Chondrocyte (in vitro differentiated cells): ENCODE data around the gene ZNF474. TPM values are rescaled to one million over a fixed set of nuclear protein-coding genes. Genes with fewer than 3 reads are reported as not detected.

Source experiments
- DNase-seq: peaks from one replicate; pipeline ENCODE4 v3.0.0; 2021; ENCODE audit warnings: mixed read lengths, low spot score
- H3K27ac Mint-ChIP-seq: one replicate; pipeline ENCODE4 v1.8.0; 2021; ENCODE audit warnings: mild to moderate bottlenecking, moderate library complexity, mixed read lengths; ENCODE audit not compliant: unreplicated experiment
- H3K27me3 Mint-ChIP-seq: 2 replicates; pipeline ENCODE4 v1.8.0; 2021; ENCODE audit warnings: low read depth, mixed read lengths
- H3K36me3 Mint-ChIP-seq: 2 replicates; pipeline ENCODE4 v1.8.0; 2021; ENCODE audit warnings: low read depth, mixed read lengths
- H3K4me1 Mint-ChIP-seq: 2 replicates; pipeline ENCODE4 v1.8.0; 2021; ENCODE audit warnings: low read depth, mild to moderate bottlenecking, mixed read lengths
- H3K4me3 Mint-ChIP-seq: one replicate; pipeline ENCODE4 v1.8.0; 2021; ENCODE audit warnings: mild to moderate bottlenecking, moderate library complexity, mixed read lengths; ENCODE audit not compliant: unreplicated experiment
- H3K9me3 Mint-ChIP-seq: 2 replicates; pipeline ENCODE4 v1.8.0; 2021; ENCODE audit warnings: low read depth, mixed read lengths
- total RNA-seq: library from RNA; stranded (reverse); gene quantifications from 3 replicates; pipeline ENCODE4 v1.2.1, GENCODE V29; 2021
- TF ChIP-seq, protein P1 (sequence below): fragments of 200-600 bp; sonication (generic); IDR thresholded peaks from 2 replicates; pipeline ENCODE4 v1.5.0; 2021; ENCODE audit warnings: antibody characterized with exemption, mild to moderate bottlenecking, moderate library complexity

ZNF474 gene
- total RNA-seq, 1 donor from 2014 or later, result 0.25 TPM

DNA sequence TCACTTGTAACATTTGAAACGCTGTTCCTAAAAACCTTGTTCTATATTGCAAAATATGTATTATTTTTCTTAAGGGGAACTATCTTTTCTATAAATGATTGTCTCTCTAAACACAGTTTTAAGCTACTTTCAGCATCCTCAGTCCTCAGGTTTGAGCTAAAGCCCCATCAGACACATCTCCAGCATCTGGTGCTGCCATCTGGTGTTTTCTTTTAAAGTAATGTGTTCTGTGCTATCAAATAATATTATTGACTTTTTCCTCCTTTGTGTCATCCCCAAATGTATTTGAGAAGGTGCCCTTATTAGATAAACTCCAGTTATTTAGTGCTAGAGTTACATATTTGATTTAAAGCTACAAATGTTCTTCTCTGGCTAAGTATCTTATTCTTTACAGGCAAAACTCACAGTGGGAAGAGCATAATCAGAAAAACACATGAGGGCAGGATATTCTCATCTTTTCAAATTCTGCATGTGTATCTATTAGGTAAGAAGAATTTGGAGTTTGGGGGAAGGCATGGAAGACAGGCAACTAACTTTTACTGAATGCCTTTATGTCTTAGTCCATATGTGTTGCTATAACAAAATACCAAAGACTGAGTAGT lies 27.5 kb downstream of the ZNF474 start:
- H3K9me3 Mint-ChIP-seq, result no peaks in the 10 kb centered on the region
- no peak for DNase-seq
- no peaks in the 10 kb centered on the region for H3K27me3 Mint-ChIP-seq
- H3K27ac Mint-ChIP-seq, result no peak overlapping the region
- no peaks in the 10 kb centered on the region for H3K36me3 Mint-ChIP-seq
- H3K4me3 Mint-ChIP-seq, result no peak overlapping the region
- peaks cover 49% of the 10 kb centered on the region for H3K4me1 Mint-ChIP-seq
- TF ChIP-seq, protein P1, sequence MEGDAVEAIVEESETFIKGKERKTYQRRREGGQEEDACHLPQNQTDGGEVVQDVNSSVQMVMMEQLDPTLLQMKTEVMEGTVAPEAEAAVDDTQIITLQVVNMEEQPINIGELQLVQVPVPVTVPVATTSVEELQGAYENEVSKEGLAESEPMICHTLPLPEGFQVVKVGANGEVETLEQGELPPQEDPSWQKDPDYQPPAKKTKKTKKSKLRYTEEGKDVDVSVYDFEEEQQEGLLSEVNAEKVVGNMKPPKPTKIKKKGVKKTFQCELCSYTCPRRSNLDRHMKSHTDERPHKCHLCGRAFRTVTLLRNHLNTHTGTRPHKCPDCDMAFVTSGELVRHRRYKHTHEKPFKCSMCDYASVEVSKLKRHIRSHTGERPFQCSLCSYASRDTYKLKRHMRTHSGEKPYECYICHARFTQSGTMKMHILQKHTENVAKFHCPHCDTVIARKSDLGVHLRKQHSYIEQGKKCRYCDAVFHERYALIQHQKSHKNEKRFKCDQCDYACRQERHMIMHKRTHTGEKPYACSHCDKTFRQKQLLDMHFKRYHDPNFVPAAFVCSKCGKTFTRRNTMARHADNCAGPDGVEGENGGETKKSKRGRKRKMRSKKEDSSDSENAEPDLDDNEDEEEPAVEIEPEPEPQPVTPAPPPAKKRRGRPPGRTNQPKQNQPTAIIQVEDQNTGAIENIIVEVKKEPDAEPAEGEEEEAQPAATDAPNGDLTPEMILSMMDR, result peak; percentile 87

DNA sequence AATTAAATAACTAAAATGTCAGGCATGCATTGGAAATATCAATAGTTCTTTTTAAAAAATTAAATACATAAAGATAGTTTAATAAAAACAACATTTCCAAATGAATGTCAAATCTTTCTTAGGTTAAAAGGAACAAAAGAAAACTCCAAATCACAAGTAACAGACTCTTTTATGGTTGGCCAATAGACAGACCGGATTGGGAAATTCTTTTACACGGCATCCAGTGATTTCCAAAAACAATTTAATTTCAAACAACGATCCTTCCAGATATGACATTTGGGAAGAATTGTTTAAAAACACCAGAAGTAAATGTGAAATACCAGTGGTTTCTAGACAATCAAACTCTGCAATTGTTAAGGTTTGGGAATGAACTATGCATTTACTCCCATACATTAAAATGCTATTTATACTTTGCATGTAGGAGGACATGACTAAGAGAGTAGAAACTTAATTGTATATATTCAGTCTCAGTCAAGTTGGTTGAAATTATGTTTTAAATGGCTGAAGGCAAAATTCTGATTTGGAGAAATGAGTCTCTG lies 32.8 kb downstream of the ZNF474 start:
- no peak for DNase-seq
- Mint-ChIP-seq H3K36me3 (no peaks in the 10 kb centered on the region), H3K27me3 (no peaks in the 10 kb centered on the region), H3K9me3 (no peaks in the 10 kb centered on the region), H3K4me3 (no peak overlapping the region), H3K27ac (peak overlapping the region; percentile 94), H3K4me1 (peaks cover 46% of the 10 kb centered on the region)
- TF ChIP-seq, protein P1, result no peak

GRCh38 chr5:122163121-122164069 lies 34.0 kb downstream of the ZNF474 start:
- H3K4me1 Mint-ChIP-seq, result peaks cover 52% of the 10 kb centered on the region
- no peaks in the 10 kb centered on the region for H3K9me3 Mint-ChIP-seq
- peak overlapping the region; percentile 45 for H3K4me3 Mint-ChIP-seq
- TF ChIP-seq, protein P1, result no peak
- DNase-seq, result no peak
- H3K27ac Mint-ChIP-seq, result peak overlapping the region; percentile 94
- no peaks in the 10 kb centered on the region for H3K36me3 Mint-ChIP-seq
- H3K27me3 Mint-ChIP-seq, result no peaks in the 10 kb centered on the region

- TF ChIP-seq, protein P1, result no peak
- H3K4me1 Mint-ChIP-seq, result peaks cover 52% of the 10 kb centered on the region
- DNase-seq, result no peak
- H3K4me3 Mint-ChIP-seq, result peak overlapping the region; percentile 45
- peak overlapping the region; percentile 94 for H3K27ac Mint-ChIP-seq
- no peaks in the 10 kb centered on the region for H3K9me3 Mint-ChIP-seq
- no peaks in the 10 kb centered on the region for H3K27me3 Mint-ChIP-seq
- H3K36me3 Mint-ChIP-seq, result no peaks in the 10 kb centered on the region
These were observed 34.7 kb downstream of the ZNF474 start for GRCh38 chr5:122164070-122164435.

DNA sequence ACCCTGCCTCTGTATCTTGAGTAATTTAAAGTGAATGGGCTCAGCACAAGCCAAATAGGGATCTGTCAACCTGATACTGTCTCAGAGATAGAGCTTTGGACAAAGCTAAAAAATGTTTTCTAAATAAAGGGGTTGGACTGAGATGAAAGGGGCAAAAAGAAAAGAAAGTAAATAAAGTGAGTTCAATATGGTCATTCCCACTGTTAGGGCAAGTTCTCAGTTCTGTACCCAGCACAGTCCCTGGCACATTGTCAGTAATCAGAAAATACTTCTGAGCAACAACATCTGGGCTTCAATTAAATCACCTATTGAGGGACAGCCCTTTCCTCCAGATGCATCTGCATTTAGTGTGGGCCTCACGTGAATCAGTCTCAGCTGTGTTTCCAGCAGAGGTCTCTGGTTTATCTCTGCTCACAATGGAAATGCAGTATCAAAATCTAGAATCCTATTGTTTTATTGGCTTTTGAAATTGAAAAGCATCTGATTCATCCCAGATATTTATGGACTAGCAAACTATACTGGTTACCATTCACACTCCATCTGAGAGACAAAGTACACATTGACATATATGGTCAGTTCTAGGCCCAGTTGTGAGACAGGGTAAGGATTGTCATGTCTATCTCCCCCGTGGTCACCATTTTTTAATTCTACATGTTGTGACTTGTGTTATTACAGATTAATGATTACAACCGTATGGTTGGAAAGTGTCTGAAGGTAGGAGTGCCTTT lies 35.6 kb downstream of the ZNF474 start:
- DNase-seq, result no peak
- TF ChIP-seq, protein P1, result no peak
- no peak overlapping the region for H3K4me3 Mint-ChIP-seq
- peaks cover 52% of the 10 kb centered on the region for H3K4me1 Mint-ChIP-seq
- no peaks in the 10 kb centered on the region for H3K27me3 Mint-ChIP-seq
- peak overlapping the region; percentile 94 for H3K27ac Mint-ChIP-seq
- no peaks in the 10 kb centered on the region for H3K9me3 Mint-ChIP-seq
- H3K36me3 Mint-ChIP-seq, result no peaks in the 10 kb centered on the region
